HG03342 (cell line): ENCODE results near the gene EIF3A.
A peak's percentile ranks its signal among the peaks of the same experiment; 100 is the strongest.

ENCODE experiments used
- ATAC-seq: cut with Tn5 transposase; IDR thresholded peaks from one replicate; pipeline ENCODE4 v1.9.1; 2021; ENCODE audit warnings: mild to moderate bottlenecking, moderate library complexity; ENCODE audit not compliant: unreplicated experiment

The EIF3A gene

GRCh38 chr10:119022846-119023552, 57.6 kb downstream of the EIF3A start:
- no peak for ATAC-seq

- ATAC-seq = no peak
Measured at GRCh38 chr10:119020627-119020946, 60.0 kb downstream of the EIF3A start.

- no peak for ATAC-seq
Measured at GRCh38 chr10:119007211-119007574, 73.4 kb downstream of the EIF3A start.

GRCh38 chr10:119006451-119007210, 74.0 kb downstream of the EIF3A start:
- ATAC-seq = no peak

GRCh38 chr10:119005362-119006043, 75.1 kb downstream of the EIF3A start:
- no peak for ATAC-seq

GRCh38 chr10:119003572-119004289, 76.9 kb downstream of the EIF3A start:
- no peak for ATAC-seq

- ATAC-seq = no peak
Measured at GRCh38 chr10:119001717-119002500, 78.7 kb downstream of the EIF3A start.

- ATAC-seq = no peak
Measured at GRCh38 chr10:118998183-118998582, 82.4 kb downstream of the EIF3A start.

GRCh38 chr10:118997379-118997778, 83.2 kb downstream of the EIF3A start:
- no peak for ATAC-seq

- ATAC-seq = no peak
Measured at GRCh38 chr10:118995739-118996138, 84.9 kb downstream of the EIF3A start.

GRCh38 chr10:118994321-118994720, 86.3 kb downstream of the EIF3A start:
- ATAC-seq = no peak

- ATAC-seq = no peak
Measured at GRCh38 chr10:118993214-118993613, 87.4 kb downstream of the EIF3A start.

- no peak for ATAC-seq
Measured at GRCh38 chr10:118992496-118992895, 88.1 kb downstream of the EIF3A start.

- ATAC-seq = no peak
Measured at GRCh38 chr10:118990326-118990725, 90.3 kb downstream of the EIF3A start.

GRCh38 chr10:118986815-118987790, 93.5 kb downstream of the EIF3A start:
- peak; percentile 80 for ATAC-seq

GRCh38 chr10:118985576-118985975, 95.0 kb downstream of the EIF3A start:
- no peak for ATAC-seq
